IgD-negative memory B cell (primary cell): ENCODE data around the gene VOPP1. TPM values are rescaled to one million over a fixed set of nuclear protein-coding genes. Genes with fewer than 3 reads are reported as not detected.
A peak's percentile ranks its signal among the peaks of the same experiment; 100 is the strongest.

ENCODE experiments used
- H3K27ac Mint-ChIP-seq, 3 donors: one replicate each; pipeline ENCODE4 v1.8.0; 2020 to 2022; ENCODE audit warnings: mild to moderate bottlenecking in 3 of 3, mixed read lengths in 3 of 3, moderate library complexity in 1 of 3
- H3K27me3 Mint-ChIP-seq: one replicate; pipeline ENCODE4 v1.8.0; 2021; ENCODE audit warnings: mixed read lengths
- H3K36me3 Mint-ChIP-seq: one replicate; pipeline ENCODE4 v1.8.0; 2020; ENCODE audit warnings: mild to moderate bottlenecking, mixed read lengths
- H3K4me1 Mint-ChIP-seq, 3 donors: one replicate each; pipeline ENCODE4 v1.8.0; 2020 to 2022; ENCODE audit warnings: mixed read lengths in 3 of 3, mild to moderate bottlenecking in 1 of 3
- H3K4me3 Mint-ChIP-seq, 4 donors: one replicate each; pipeline ENCODE4 v1.8.0; 2020 to 2022; ENCODE audit warnings: mild to moderate bottlenecking in 4 of 4, mixed read lengths in 4 of 4, moderate library complexity in 3 of 4
- H3K9me3 Mint-ChIP-seq, 3 donors: one replicate each; pipeline ENCODE4 v1.8.0; 2020 to 2021; ENCODE audit warnings: mixed read lengths in 3 of 3, mild to moderate bottlenecking in 1 of 3
- polyA plus RNA-seq: library from polyadenylated mRNA; unstranded; fragments of 300-500 nt; fragmentation: Illumina TruSeq; gene quantifications from one replicate; pipeline ENCODE4 v1.2.3, GENCODE V29; 2021

Gene VOPP1
- polyA plus RNA-seq, 1 donor from 2014 or later: 70.2 TPM

- peak overlapping the region; percentile 93 to 99 (median 95) for H3K4me3 Mint-ChIP-seq
- H3K4me1 Mint-ChIP-seq: peaks cover 46 to 62% (median 59%) of the 10 kb centered on the region in 3 donors
- H3K27me3 Mint-ChIP-seq: no peaks in the 10 kb centered on the region
- H3K9me3 Mint-ChIP-seq: no peaks in the 10 kb centered on the region
- peaks cover 2% of the 10 kb centered on the region for H3K36me3 Mint-ChIP-seq
- peak overlapping the region; percentile 81 to 97 (median 90) for H3K27ac Mint-ChIP-seq
Observed at GRCh38 chr7:55570218-55570873, 2.0 kb downstream of the VOPP1 start.

- no peaks in the 10 kb centered on the region for H3K27me3 Mint-ChIP-seq
- H3K4me1 Mint-ChIP-seq: peaks cover 52 to 66% (median 65%) of the 10 kb centered on the region in 3 donors
- peaks cover 2% of the 10 kb centered on the region for H3K36me3 Mint-ChIP-seq
- H3K9me3 Mint-ChIP-seq: no peaks in the 10 kb centered on the region
- peak overlapping the region; percentile 93 to 99 (median 95) for H3K4me3 Mint-ChIP-seq
- peak overlapping the region; percentile 81 to 97 (median 90) for H3K27ac Mint-ChIP-seq
Observed at GRCh38 chr7:55569797-55570196, 2.5 kb downstream of the VOPP1 start.

- peak overlapping the region; percentile 93 to 99 (median 95) for H3K4me3 Mint-ChIP-seq
- H3K36me3 Mint-ChIP-seq: peaks cover 2% of the 10 kb centered on the region
- no peaks in the 10 kb centered on the region for H3K9me3 Mint-ChIP-seq
- peak overlapping the region; percentile 81 to 97 (median 90) for H3K27ac Mint-ChIP-seq
- no peaks in the 10 kb centered on the region for H3K27me3 Mint-ChIP-seq
- peaks cover 56 to 69% (median 69%) of the 10 kb centered on the region in 3 donors for H3K4me1 Mint-ChIP-seq
Observed at GRCh38 chr7:55569269-55569663, 3.0 kb downstream of the VOPP1 start.

GRCh38 chr7:55568613-55569268 lies 3.6 kb downstream of the VOPP1 start:
- peak overlapping the region; percentile 93 to 99 (median 95) for H3K4me3 Mint-ChIP-seq
- peaks cover 54 to 69% (median 69%) of the 10 kb centered on the region in 3 donors for H3K4me1 Mint-ChIP-seq
- no peaks in the 10 kb centered on the region for H3K9me3 Mint-ChIP-seq
- H3K27ac Mint-ChIP-seq: peak overlapping the region; percentile 81 to 97 (median 90)
- no peaks in the 10 kb centered on the region for H3K27me3 Mint-ChIP-seq
- peaks cover 2% of the 10 kb centered on the region for H3K36me3 Mint-ChIP-seq

- H3K4me1 Mint-ChIP-seq: peaks cover 56 to 66% (median 62%) of the 10 kb centered on the region in 3 donors
- H3K4me3 Mint-ChIP-seq: peak overlapping the region; percentile 44 to 93 (median 82)
- peak overlapping the region; percentile 65 to 90 (median 89) for H3K27ac Mint-ChIP-seq
- H3K36me3 Mint-ChIP-seq: peaks cover 2% of the 10 kb centered on the region
- no peaks in the 10 kb centered on the region for H3K9me3 Mint-ChIP-seq
- H3K27me3 Mint-ChIP-seq: no peaks in the 10 kb centered on the region
Observed at GRCh38 chr7:55567571-55567970, 4.7 kb downstream of the VOPP1 start.

- peak overlapping the region; percentile 75 to 90 (median 90) for H3K27ac Mint-ChIP-seq
- peaks cover 2% of the 10 kb centered on the region for H3K36me3 Mint-ChIP-seq
- H3K27me3 Mint-ChIP-seq: no peaks in the 10 kb centered on the region
- peaks cover 71 to 84% (median 80%) of the 10 kb centered on the region in 3 donors for H3K4me1 Mint-ChIP-seq
- no peaks in the 10 kb centered on the region for H3K9me3 Mint-ChIP-seq
- peak overlapping the region; percentile 47 to 90 (median 86) for H3K4me3 Mint-ChIP-seq
Observed at GRCh38 chr7:55565681-55566080, 6.6 kb downstream of the VOPP1 start.

- H3K27me3 Mint-ChIP-seq: no peaks in the 10 kb centered on the region
- H3K36me3 Mint-ChIP-seq: peaks cover 4% of the 10 kb centered on the region
- peaks cover 74 to 89% (median 81%) of the 10 kb centered on the region in 3 donors for H3K4me1 Mint-ChIP-seq
- peak overlapping the region in 1 of 3 donors; percentile 88 for H3K27ac Mint-ChIP-seq
- no peaks in the 10 kb centered on the region for H3K9me3 Mint-ChIP-seq
- peak overlapping the region; percentile 15 to 90 (median 52) for H3K4me3 Mint-ChIP-seq
Observed at GRCh38 chr7:55563596-55564325, 8.5 kb downstream of the VOPP1 start.

- H3K4me3 Mint-ChIP-seq: peak overlapping the region in 3 of 4 donors; percentile 25 to 74 (median 63)
- no peaks in the 10 kb centered on the region for H3K27me3 Mint-ChIP-seq
- H3K4me1 Mint-ChIP-seq: peaks cover 76 to 90% (median 79%) of the 10 kb centered on the region in 3 donors
- peaks cover 2% of the 10 kb centered on the region for H3K36me3 Mint-ChIP-seq
- peak overlapping the region; percentile 28 to 82 (median 80) for H3K27ac Mint-ChIP-seq
- no peaks in the 10 kb centered on the region for H3K9me3 Mint-ChIP-seq
Observed at GRCh38 chr7:55561690-55562089, 10.6 kb downstream of the VOPP1 start.

- Mint-ChIP-seq H3K4me1 (peaks cover 78 to 91% (median 81%) of the 10 kb centered on the region in 3 donors), H3K27me3 (no peaks in the 10 kb centered on the region), H3K9me3 (no peaks in the 10 kb centered on the region), H3K4me3 (peak overlapping the region; percentile 54 to 85 (median 68)), H3K36me3 (peaks cover 5% of the 10 kb centered on the region), H3K27ac (peak overlapping the region; percentile 85 to 91 (median 86))
Observed at GRCh38 chr7:55558962-55559920, 13.1 kb downstream of the VOPP1 start.

GRCh38 chr7:55557666-55558188 lies 14.6 kb downstream of the VOPP1 start:
- Mint-ChIP-seq H3K4me1 (peaks cover 79 to 94% (median 88%) of the 10 kb centered on the region in 3 donors), H3K4me3 (peak overlapping the region; percentile 66 to 95 (median 79)), H3K9me3 (no peaks in the 10 kb centered on the region), H3K36me3 (peaks cover 9% of the 10 kb centered on the region), H3K27ac (peak overlapping the region; percentile 85 to 95 (median 86)), H3K27me3 (no peaks in the 10 kb centered on the region)

GRCh38 chr7:55556492-55556891 lies 15.8 kb downstream of the VOPP1 start:
- H3K4me1 Mint-ChIP-seq: peaks cover 79 to 94% (median 82%) of the 10 kb centered on the region in 3 donors
- H3K9me3 Mint-ChIP-seq: no peaks in the 10 kb centered on the region
- H3K27ac Mint-ChIP-seq: peak overlapping the region in 2 of 3 donors; percentile 86 to 95

GRCh38 chr7:55556031-55556430 lies 16.3 kb downstream of the VOPP1 start:
- Mint-ChIP-seq H3K4me1 (peaks cover 79 to 95% (median 86%) of the 10 kb centered on the region in 3 donors), H3K4me3 (peak overlapping the region; percentile 2 to 95 (median 56)), H3K36me3 (peaks cover 9% of the 10 kb centered on the region), H3K9me3 (no peaks in the 10 kb centered on the region), H3K27ac (peak overlapping the region in 2 of 3 donors; percentile 86 to 91), H3K27me3 (no peaks in the 10 kb centered on the region)

More at GRCh38 chr7:55556492-55556891, 15.8 kb downstream of the VOPP1 start:
- Mint-ChIP-seq H3K4me3 (peak overlapping the region; percentile 66 to 95 (median 79)), H3K27me3 (no peaks in the 10 kb centered on the region), H3K36me3 (peaks cover 9% of the 10 kb centered on the region)

GRCh38 chr7:55555160-55555559 lies 17.1 kb downstream of the VOPP1 start:
- no peaks in the 10 kb centered on the region for H3K27me3 Mint-ChIP-seq
- no peaks in the 10 kb centered on the region for H3K9me3 Mint-ChIP-seq
- peak overlapping the region in 3 of 4 donors; percentile 66 to 87 (median 78) for H3K4me3 Mint-ChIP-seq
- H3K36me3 Mint-ChIP-seq: peaks cover 10% of the 10 kb centered on the region
- peak overlapping the region; percentile 79 to 91 (median 86) for H3K27ac Mint-ChIP-seq
- H3K4me1 Mint-ChIP-seq: peaks cover 79 to 95% (median 86%) of the 10 kb centered on the region in 3 donors
